Ureter (tissue), 1 donor: ENCODE results near the gene PNLIPRP2. TPM values are rescaled to one million over a fixed set of nuclear protein-coding genes. Genes with fewer than 3 reads are reported as not detected.
A peak's percentile ranks its signal among the peaks of the same experiment; 100 is the strongest.

Source experiments
- DNase-seq: peaks from one replicate; pipeline ENCODE4 v3.0.0-alpha.2; 2020; ENCODE audit warnings: low spot score
- total RNA-seq: library from RNA; stranded (reverse); gene quantifications from one replicate; pipeline ENCODE4 v1.2.4, GENCODE V29; 2023
- donor health status: DM: yes; HTN: yes; CAD: no.

The PNLIPRP2 gene
- total RNA-seq = not detected

DNA sequence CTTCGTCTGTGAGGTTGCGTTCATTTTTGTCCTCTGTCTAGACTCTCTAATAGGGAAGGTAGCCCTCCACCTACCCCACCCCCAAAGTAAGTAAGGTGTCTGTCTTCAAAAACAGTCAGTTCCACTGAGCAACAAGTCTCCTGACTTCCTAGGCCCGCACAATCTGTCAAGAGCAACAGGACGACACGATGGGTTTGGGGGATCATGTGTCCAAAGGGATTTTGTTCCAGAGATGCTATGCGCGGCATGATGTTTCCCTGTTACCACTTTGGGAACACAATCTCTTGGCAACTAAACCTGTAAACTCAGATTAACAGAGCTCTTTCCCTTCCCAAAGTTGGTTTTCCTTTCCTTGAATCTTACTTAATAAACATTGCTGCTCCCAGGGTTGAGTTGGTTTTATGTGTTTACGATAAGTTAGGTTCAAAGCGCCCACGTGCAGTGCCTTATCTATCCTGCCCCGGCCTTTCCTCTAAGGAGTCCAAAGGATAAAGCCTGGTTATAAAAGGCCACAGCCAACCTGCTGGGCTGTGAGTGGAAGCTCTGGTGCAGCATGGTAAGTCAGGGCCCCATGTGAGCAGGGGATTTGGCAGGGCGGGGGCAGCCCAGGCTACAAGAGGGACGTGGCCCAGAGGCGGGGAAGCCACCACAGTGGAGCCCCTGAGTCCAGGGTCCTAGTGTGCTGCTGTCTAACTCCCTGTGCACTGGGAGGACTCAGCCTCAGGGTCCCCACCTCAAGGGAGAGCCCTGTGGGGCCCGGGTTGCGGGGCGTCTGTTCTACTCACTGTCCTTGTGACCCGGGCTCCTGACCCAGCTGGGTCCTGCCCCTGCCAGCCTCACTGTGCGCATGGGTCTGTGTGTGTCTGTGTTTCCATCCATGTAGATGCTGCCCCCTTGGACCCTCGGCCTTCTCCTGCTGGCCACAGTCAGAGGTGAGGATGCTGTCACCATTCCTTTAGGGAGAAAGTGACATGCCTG lies at the start of gene PNLIPRP2:
Gene PNLIPRP2 (plus strand): TSS at position 531 of the 978 bp plus-strand sequence.
- DNase-seq = peak; percentile 40

GRCh38 chr10:116574797-116575196 lies 46.0 kb upstream of the PNLIPRP2 start:
- DNase-seq = no peak

DNA sequence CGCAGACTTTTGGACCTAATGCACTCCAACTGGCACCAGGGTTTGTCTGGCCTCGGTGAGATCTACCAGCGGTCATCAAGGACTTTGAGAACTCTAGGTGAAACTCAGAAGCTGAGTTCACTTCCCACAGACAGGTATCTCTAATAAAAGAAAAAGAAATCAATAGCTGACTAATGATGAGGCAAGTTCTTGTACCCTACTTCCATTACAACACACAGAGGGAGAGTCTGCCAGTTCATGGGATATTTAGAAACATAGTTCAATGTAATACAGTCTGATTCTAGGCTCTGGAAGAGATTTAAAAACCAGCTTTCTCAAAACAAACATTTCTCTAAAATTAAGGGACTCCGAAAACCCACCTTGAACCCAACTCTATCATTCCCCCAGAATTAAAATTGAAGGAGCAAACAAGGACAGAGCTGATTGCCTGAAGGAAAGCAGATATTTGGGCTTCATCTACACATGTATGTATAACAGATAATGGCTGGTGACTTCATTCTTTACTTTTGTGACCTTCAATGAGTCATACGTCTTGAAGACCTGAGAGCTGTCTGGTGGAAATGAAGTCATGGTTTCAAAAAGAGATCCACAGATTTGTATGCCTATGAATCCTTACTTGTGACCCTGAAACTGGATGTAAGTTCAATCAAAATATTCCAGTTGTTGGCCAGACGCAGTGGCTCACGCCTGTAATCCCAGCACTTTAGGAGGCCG lies 32.7 kb upstream of the PNLIPRP2 start:
- DNase-seq = no peak

DNA sequence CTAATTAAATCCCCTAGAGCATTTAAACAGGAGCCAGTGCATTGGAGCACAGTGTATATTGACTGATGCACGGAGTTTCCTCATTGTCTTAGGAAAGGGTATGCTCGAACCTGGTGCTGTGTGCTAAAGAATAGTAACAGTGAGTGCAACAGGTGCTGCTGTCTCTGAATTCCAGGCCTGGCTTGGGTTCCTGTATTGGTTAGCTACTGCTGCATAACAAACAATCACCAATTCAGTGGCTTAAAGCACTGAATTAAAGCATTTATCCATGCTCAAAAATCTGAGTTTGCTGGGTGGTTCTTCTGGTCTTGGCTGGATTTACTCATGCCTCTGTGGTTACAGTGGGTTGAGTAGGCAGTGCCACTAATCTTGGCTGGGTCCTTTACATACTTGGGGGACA lies 31.8 kb upstream of the PNLIPRP2 start:
- DNase-seq = no peak

DNA sequence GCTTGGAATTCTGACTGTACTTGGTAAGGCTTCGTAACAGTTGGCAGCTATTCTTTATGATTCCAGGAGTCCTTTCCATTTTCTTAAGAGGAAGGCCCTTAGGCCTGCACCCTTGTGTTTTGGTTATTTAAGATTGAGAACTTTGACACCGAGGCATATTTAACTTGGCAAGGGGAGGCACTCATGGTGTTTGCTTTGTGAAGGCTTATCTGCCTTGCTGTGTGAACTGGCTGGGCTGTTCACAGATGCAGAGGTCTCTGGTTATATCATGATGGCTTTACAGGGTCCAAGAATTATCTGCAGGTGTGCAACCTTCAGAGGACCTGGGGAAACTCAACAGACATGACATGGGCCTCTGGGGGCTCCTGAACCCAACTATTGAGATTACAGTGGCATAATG lies 30.8 kb upstream of the PNLIPRP2 start:
- no peak for DNase-seq

- DNase-seq = no peak
These were observed 29.9 kb upstream of the PNLIPRP2 start, which contains the start of gene PNLIPRP1 for GRCh38 chr10:116590590-116591444. Gene PNLIPRP1 (plus strand): TSS chr10:116590959. CDS start chr10:116591130, 171 bp downstream.

GRCh38 chr10:116593139-116593740 lies 27.5 kb upstream of the PNLIPRP2 start:
- no peak for DNase-seq

DNA sequence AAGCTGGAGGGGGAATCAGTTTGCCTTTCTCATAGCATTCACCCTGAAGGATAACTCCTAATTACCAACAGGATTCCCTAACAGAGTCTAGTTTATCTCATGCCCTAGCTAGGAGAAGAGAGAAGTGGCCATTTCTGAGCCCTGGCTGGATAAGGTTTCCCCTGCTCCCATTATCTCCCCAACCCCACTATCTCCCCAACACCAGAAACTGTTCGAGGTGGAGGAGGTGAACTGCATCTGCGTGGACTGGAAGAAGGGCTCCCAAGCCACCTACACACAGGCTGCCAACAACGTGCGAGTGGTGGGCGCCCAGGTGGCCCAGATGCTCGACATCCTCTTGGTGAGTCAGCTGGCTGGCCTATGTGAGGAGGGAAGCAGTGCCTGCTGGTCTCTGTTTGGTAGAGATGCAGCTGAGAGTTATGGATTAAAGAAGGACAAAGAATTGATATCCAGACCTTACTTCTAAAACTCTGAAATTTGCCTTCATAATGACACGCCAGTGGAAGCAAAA lies 26.2 kb upstream of the PNLIPRP2 start:
- DNase-seq = no peak

- DNase-seq = no peak
These were observed 24.7 kb upstream of the PNLIPRP2 start for GRCh38 chr10:116596062-116596461.

DNA sequence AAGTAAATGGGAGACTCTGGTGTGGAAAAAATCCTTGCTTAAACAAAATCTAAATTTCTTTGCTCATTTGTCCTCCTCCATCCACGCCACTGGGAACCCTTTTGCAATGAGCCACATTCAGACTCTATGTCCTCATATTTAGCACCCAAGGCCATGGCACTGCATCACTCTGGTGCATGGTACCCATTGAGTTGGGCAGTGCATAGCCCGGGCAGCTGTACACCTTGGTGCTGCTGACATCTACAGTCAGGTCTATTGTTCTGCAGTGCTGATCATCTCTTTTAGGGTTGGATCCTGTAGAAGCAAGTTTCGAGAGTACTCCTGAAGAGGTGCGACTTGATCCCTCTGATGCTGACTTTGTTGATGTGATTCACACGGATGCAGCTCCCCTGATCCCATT lies 23.2 kb upstream of the PNLIPRP2 start:
- DNase-seq = no peak

DNA sequence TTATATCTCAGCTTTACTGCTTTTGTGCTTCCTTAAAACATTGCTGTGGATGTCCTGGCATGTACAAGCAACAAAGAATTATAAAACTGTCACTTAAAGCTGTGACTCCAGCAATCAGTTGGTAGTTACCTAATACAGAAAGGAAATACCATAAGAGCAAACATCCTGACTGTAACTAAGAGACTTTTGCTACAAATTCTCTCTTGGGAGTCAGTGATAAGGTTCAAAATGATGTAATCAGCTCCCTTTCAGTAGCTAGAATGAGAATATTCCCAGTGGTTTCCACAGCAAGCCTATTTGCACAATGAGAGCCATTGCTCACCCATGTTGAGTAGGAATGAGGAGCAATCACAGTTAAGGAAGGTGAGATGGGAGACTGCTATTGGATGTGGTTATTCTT lies 22.4 kb upstream of the PNLIPRP2 start:
- no peak for DNase-seq

DNA sequence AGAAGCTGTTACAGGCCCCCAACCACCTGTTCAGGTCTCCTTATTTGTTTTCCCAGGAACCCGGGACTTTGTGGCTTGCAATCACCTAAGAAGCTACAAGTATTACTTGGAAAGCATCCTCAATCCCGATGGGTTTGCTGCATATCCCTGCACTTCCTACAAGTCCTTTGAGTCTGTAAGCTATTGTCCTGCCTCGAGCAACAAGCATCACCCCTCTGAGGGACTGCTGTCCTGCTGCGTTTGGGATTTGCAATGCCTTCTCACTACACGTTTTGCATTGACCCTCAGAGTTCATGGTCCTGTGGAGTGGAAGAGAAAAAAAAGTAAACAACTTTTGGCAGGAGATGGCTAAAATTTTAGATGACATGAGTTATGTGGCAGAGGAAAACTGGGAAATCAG lies 20.8 kb upstream of the PNLIPRP2 start:
- no peak for DNase-seq

GRCh38 chr10:116602648-116603400 lies 17.9 kb upstream of the PNLIPRP2 start:
- peak; percentile 29 for DNase-seq

DNA sequence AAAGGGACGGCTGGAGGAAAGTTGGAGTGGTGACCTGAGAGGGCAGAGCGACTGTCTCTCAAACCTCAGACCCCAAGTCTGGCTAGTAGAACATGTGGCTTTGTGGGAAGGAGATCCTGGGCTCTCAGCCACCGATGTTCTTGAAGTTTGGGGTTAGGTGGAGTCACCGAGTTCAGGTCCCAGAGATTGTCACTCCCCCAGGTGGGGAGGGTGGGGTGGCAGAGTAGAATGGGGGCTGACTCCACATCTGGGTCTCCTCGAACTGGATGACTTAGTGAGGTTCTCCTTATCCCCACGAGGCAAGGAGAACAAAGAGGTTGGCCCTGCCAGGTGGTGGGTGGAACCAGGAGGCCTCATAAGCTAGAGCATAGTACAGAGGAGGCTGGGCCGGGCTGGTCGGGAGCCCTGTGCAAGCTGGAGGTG lies 14.7 kb upstream of the PNLIPRP2 start:
- peak; percentile 15 for DNase-seq

- DNase-seq = no peak
These were observed 13.4 kb upstream of the PNLIPRP2 start for GRCh38 chr10:116607336-116607735.

GRCh38 chr10:116608686-116609594 lies 11.8 kb upstream of the PNLIPRP2 start:
- DNase-seq = no peak

DNA sequence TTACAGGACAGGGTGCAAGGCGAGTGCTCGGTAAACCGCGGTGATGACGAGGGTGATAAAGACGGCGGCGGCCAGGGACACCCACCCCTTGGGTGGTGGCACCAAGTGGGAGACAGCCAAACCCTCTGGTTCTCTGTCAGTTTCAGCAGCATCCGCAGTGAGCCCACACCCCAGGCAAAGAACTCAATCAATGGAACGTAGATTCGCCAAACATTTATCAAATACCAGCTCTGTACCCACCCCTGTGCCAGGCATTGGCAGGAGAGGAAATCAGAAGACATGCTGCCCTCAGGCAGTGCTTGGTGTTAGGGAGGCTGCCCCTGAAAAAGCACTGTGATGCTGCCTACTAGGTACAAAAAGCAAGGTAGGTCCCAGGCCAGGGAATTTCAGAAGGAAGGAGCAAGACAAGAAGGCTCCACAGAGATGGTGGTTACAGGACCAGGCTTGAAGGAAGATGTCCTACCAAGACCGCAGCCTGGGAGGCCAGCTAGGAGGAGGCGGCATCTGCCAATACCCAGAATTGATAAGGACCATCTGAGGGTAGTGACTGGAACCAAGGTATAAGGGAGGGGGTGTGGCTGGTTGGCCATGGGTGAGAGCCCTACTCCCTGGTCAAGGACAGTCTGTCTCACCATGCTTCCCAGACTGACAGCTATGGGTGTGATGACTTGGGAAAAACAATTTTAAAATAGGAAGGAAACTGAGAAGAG lies 10.2 kb upstream of the PNLIPRP2 start:
- DNase-seq = no peak

GRCh38 chr10:116611153-116611545 lies 9.6 kb upstream of the PNLIPRP2 start:
- no peak for DNase-seq
